Activated CD8-positive, alpha-beta memory T cell treated with anti-CD3 and anti-CD28 coated beads, Interleukin-2, amount 50 U/mL, for 4 hours (primary cell): ENCODE data around the gene ZNF574.

Source experiments
- DNase-seq: peaks from one replicate; pipeline ENCODE4 v3.0.0-alpha.2; 2020

ZNF574 gene

DNA sequence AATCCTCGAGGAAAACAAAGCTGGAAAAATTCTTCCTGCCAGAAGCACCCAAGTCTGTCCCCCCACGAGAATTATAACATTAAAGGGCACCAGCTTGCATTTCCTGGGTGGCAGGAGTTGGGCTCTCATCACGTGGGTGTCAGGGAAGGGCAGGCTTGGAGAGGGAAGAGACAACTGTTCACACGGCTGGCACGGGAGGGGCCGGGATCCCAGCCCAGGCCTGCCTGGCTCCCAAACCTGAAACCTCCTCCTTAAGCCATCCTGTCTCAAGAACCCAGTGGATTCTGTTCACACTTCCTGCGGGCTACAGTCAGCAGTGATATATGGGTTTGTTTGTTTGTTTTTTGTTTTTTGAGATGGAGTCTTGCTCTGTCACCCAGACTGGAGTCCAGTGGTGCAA is 18.1 kb upstream of the ZNF574 start:
- no peak for DNase-seq

DNA sequence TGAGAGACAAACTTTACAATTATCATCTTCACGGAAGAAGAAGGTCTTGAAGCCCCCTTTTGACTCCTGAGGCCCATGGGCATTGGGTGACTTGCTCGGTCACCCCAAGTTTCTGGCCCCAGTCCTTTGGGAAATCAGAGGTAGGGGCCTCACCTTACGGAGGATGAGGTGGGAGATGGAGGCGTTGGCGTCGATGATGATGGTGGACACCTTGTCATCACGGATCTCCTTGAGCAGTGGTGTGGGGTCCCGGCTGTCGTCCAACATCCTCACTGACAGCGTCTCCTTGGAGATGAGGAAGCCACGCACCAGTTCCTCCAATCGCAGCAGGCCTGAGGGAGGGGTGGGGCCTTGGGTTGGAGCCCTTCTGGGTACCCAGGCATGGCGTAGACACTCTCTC is 16.8 kb upstream of the ZNF574 start:
- no peak for DNase-seq

DNA sequence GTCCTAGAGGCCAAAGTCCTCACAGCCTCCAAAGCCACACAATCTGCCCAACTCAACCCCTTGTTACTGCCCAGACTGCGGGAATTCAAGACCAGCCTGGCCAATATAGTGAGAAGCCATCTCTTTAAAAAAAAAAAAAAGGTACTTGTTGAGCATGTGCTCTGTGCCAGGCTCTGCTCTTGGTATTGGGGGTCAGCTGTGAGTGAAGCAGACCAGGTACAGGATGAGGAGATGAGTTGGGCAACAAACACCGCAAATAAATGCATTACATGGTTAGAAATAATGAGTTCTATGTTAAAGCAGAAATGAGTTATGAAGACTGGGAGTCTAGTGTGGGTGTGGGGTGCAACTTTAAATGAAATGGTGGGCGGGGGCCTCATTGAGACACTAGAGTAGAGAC is 15.8 kb upstream of the ZNF574 start:
- DNase-seq = no peak

DNA sequence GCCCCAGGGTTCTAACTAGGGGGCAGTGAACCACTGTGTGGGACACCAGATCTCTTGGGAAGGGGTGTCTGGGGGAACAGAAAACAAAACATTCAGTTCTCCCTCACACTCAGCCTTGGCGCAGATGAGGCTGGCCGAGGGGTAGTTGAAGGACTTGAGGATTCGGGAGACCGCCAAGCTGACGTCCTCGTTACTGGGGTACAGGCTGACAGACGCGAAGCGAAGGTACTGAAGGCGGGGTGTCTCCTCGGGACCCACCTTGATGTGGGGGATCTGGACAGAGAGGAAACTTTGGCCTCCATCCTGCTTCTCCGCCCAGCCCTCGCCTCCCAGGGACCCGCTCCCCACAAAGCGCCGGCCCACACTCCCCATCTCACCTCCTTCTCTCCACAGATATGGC is 13.6 kb upstream of the ZNF574 start:
- no peak for DNase-seq

DNA sequence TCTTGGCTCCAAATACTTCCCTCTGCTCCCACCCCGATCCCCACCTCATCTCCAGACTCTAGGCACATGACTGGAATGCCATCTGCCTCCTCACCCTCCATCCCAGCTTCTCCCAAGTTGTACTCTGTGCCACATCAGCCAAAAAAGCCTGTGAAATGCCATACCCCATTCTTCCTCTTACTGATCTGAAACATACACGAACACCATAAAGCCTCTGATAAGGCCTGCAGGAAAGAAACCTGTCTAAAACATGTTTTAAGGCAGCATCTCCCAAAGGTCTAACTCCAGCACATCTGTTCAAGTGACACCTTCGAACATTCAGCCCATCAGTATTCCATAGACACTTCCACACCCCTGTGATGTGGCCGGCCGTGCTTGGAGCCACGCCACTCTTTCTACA is 11.5 kb upstream of the ZNF574 start:
- no peak for DNase-seq

DNA sequence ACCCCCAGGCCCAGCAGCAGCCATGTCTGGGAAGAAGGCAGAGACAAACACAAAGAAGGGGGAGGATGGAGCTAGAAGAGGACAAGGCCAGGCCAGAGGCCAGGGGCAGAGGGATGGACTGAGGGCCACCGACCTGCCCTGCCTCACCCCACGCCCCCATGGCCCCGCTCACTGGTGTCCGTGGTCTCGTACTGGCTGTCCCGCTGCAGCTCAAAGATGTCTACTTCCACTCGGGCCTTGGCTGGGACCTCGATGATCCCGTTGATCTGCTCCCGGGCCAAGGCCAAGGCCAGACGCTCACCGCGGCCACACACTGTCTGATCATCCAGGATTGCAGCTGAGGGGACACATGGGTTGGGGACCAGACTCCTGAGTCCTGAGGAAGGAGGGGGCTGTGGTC is 10.9 kb upstream of the ZNF574 start:
- DNase-seq = no peak

DNA sequence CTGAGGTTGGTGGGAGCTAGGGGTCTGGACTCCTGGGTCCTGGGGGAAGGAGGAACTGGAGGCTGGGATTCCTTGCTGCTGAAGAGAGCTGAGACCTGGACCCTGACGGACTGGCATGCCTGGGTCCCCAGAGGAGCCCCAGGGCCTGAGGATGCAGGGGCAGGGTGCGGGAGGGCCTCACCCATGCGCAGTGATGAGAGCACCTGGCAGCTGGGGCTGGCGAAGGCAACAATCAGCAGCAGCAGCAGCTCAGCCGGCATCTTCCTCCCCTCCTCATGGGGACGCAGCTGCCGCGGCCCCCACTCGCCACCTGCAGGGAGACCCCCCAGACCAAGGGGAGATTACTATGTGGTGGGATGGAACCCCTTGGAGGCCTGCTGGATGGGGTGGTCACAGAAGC is 10.5 kb upstream of the ZNF574 start:
- no peak for DNase-seq

DNA sequence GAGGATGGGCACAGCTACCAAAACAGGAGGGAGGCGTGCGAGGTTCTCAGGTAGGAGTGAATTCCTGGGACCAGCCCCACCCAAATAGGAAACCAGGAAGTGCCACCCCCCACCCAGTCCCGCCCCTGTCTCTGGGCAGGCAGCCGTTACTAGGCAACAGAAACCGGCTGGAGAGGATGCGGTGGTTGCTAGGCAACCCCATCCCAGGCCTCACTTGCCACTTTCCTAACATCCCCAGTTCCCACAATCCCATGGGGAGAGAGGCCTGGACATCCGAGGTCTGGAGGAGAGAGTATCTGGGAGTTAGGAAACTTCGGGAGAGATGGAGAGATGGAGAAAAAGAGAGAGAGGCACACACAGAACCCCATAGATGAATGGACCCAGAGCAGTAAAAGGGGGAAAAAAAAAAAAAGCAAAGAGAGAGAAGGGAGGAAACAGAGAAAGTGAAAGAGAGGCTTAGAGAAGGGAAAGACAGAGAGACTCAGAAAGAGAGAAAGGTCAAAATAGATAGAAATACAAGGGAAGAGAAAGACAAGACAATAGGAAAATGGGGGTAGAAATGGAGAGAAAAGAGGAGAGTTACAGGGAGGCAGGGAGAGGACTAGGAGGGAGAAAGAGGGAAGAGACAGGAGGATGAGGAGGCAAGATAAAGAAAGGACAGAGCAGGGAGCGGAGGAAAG is 9.8 kb upstream of the ZNF574 start:
- DNase-seq = no peak

DNA sequence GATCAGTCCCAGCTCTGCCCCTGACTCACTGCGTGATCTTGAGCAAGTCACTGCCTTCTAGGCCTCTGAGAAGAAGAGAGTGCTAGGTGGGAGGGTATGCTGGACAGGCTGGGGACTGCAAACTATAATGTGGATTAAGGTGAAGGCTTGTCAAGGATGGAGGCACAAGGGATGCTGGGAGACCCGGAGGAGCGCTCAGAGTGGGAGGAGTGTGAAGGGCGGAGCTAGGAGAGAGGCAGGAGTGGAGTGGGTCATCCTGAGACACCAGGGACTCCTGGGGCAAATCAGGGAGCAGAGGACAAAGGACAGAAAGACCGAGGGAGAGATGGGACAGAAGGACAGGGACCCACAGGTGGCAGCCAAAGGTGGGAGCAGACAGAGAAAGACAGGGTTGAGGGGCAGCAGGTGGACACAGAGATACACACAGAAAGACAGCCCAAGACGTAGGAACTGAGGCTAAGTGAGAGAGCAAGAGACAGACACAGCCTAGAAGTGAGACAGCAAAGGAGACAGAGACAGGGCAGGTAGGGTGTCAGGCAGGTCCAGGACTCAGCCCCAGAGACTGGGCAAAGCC is 8.6 kb upstream of the ZNF574 start:
- DNase-seq = no peak

DNA sequence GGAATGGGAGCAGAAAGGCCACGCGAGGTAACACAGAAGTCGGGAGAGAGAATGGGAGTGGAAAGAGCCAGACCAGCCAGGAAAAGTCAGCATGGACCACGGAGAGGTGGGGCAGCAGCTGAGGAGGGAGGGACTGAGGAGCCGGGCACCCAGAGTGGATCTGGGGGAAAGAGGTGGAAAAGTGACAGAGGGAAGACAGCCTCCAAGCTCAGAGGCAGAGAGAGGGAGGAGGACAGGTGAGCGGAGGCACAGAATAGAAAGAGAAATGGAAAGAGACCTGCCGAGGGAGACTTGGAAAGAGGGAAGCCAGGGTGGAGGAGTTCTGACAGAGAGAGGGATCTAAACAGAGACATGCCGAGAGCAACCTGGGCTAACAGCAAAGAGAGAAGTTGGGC is 7.6 kb upstream of the ZNF574 start:
- DNase-seq = no peak

DNA sequence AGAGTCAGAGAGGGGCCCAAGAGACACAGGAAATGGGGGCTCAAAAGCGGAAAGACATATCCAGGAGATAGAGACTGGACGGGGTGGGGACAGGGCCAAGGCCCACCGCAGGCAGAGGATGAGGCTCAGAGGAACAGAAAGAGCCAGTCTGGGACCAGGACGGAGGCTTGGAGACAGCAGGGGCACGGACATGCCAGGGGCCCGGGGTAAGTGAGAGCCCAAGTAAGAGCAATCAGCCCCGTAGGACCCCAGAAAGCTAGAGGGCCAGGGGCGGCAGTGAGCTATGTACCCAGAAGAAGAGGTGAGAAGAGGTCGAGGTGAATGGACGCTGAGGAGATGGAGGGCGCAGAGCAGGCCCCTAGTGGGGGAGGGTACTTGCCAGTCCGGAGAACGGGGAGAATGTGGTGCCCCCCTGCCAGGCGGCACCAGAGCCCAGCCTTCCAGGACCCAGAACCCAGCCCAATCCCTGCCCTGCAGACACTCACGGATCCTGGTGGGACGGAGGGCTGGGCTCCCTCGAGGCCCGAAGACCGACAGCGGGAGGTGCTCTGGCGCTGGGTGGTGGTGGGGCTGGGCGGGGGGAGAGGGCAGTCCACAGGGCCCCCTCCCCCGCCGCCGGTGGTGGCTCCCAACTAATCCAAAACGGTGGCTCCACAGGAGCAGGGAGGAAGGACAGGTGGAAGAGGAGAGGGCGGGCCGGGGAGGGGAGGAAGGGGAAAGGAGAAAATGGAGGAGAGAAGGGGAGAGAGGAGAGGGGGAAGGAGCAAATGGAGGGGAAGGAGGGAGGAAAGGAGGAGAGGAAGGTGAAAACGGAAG is 7.0 kb upstream of the ZNF574 start:
- DNase-seq = no peak

DNA sequence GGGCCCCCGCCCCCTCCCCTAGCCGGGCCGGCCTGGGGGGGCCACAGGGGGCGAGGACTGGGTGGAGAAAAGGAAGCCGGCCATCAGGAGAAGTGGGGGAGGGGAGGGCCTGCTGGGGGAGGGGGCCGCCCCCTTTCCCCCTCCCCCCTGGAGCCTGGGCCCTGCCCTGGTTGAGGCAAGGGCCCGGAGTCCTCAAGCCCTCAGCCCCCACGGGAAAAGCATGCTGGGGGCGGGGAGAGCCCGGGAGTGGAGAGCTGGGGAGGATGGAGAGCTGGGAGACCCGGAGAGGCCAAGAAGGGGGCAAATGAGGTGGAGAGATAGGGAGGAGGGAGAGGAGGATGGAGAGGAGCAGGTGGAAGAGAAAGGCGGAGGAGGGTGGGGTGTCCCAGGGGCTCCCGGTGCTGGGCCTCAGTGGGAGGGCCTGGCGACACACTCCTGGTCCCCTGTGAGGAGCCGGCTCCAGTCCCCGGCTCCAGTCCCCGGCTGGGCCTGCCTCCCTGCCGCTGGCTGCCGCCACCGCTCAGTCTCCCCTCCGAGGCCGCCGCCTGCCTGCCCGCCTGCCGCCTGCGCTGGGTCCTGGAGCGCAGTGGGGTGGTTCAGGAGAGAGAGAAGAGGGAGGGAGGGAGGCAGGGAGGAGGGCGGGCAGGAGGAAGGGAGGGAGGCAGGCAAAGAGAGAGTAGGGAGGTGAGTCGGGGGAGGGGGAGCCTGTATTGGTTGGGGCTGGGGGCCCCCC is 6.2 kb upstream of the ZNF574 start, which contains the start of gene GRIK5:
Gene GRIK5, minus strand, starts transcription at position 588 of the 733 bp plus-strand sequence. CDS start 4,436 bp downstream, outside the sequence.
- DNase-seq = no peak

DNA sequence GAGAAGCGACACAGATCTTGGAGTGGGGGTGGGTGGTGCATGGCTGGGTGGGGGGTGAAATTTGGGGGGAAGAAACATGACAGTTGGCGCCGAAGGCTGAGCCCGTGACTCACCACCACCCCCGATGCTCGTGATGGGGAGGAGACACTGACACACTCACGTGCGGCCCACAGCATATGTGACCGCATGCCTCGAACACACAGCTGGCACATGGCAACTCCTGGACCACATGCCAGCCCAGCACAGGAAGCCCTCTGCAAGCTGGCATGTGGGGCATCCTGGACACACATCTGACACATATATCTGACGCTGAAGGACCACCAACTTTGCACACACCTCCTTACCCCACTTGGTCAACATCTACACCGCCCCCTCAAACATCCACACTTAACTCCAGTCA is 4.7 kb upstream of the ZNF574 start:
- DNase-seq = no peak

DNA sequence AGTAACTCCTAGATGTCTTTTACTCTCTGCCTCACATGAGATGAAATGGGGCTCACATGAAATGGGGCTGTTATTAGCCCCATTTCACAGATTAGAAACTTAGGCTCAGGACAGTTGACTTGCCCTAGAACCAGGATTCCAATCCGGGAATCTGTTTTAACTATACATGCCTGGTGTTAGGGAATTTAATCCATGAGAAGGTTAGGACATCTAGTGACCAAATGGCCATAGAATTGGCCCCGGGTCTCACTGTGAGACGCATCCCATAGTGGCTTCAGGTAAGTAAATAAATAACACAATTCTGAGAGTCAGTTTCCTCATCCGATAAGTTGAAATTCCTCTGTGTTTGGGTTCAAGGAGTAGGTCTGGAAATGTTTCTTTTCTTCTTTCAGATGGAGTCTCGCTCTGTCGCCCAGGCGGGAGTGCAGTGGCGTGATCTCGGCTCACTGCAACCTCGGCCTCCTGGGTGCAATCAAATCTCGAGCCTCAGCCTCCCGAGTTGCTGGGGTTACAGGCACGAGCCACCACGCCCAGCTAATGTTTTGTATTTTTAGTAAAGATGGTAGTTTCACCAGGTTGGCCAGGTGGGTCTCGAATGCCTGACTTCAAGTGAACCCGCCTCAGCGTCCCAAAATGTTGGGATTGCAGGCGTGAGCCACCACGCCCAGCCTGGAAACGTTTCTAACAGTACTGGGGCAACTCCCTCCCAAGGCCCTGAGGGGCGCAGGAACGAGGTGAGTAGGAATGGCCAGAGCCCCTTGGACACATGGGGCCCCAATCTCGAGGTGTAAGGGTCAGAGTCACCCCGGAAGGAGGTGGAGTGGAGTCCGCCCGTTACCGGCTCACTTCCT is 1.2 kb upstream of the ZNF574 start:
- no peak for DNase-seq

DNA sequence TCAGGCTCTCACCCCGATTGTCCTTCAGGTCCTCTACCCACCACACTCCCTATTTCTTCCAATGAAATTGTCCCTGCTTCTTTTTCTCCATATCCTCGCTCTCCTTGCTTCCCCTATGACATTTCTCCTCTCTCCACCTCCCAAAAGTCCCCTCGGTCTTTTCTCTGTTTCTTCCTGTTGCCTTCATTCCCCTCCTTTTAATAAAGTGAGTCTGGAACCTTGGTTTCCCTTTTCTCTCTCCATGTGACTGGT is 676 bp upstream of the ZNF574 start:
- DNase-seq = no peak

DNA sequence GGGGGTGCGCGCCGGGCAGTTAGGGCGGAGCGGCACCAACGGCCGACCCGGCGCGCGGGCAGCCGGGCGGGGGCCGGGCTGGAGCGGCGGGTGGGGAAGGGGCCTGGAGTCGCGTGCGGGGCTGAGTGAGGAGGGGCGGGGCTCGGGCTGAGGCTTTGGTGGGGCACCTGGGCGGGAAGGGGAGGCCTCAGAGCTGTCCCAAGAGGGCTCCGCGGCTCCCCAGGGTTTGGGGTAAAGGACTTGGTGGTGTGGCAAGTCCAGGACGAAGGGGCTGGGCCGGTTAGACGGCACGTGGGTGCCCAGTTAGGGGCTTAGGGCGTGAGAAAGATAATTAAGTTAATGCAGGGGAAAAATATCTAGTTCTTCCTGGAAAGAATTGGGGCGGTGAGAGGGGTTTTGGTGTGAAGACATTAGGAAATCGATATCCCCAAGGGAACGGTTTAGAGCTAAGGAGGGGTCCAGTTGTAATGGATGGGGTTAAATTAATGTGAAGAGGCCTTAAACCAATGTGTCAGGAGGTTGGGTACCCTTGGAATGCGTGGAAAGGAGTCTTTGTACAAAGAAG is 496 bp downstream of the ZNF574 start:
- peak; percentile 51 for DNase-seq

DNA sequence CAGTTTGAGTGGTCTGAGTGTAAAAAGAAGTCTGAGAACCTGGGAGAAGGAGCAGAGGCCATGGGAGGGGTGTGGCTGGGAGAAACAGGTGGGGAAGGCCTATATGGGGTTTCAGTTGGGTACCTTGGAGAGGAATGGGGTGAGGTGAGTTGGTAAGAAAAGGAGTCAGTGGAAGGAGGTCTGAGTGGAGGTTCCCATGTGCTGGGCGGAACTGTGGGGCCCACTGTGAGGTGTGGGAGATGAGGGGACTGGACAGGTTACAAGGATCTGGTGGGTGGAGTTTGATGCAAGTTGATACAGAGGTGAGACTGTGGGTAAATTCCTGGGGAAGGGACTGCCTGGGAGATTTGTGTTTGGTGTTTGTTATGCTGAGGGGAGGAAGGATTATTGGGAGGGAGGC is 2.1 kb downstream of the ZNF574 start:
- DNase-seq = no peak

DNA sequence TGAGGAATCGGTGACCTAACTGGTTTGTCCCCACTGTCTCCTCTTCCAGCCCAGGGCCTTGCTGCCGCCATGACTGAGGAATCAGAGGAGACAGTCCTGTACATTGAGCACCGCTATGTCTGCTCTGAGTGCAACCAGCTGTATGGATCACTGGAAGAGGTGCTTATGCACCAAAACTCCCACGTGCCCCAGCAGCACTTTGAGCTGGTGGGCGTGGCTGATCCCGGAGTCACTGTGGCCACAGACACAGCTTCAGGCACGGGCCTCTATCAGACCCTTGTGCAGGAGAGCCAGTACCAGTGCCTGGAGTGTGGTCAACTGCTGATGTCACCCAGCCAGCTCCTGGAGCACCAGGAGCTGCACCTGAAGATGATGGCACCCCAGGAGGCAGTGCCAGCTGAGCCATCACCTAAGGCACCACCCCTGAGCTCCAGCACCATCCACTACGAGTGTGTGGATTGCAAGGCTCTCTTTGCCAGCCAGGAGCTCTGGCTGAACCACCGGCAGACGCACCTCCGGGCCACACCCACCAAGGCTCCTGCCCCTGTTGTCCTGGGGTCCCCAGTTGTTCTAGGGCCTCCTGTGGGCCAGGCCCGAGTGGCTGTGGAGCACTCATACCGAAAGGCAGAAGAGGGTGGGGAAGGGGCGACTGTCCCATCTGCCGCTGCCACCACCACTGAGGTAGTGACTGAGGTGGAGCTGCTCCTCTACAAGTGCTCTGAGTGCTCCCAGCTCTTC is 2.7 kb downstream of the ZNF574 start:
- no peak for DNase-seq

DNA sequence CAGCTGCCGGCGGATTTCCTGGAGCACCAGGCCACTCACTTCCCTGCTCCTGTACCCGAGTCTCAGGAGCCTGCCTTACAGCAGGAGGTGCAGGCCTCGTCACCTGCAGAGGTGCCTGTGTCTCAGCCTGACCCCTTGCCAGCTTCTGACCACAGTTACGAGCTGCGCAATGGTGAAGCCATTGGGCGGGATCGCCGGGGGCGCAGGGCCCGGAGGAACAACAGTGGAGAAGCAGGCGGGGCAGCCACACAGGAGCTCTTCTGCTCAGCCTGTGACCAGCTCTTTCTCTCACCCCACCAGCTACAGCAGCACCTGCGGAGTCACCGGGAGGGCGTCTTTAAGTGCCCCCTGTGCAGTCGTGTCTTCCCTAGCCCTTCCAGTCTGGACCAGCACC is 3.3 kb downstream of the ZNF574 start:
- no peak for DNase-seq

DNA sequence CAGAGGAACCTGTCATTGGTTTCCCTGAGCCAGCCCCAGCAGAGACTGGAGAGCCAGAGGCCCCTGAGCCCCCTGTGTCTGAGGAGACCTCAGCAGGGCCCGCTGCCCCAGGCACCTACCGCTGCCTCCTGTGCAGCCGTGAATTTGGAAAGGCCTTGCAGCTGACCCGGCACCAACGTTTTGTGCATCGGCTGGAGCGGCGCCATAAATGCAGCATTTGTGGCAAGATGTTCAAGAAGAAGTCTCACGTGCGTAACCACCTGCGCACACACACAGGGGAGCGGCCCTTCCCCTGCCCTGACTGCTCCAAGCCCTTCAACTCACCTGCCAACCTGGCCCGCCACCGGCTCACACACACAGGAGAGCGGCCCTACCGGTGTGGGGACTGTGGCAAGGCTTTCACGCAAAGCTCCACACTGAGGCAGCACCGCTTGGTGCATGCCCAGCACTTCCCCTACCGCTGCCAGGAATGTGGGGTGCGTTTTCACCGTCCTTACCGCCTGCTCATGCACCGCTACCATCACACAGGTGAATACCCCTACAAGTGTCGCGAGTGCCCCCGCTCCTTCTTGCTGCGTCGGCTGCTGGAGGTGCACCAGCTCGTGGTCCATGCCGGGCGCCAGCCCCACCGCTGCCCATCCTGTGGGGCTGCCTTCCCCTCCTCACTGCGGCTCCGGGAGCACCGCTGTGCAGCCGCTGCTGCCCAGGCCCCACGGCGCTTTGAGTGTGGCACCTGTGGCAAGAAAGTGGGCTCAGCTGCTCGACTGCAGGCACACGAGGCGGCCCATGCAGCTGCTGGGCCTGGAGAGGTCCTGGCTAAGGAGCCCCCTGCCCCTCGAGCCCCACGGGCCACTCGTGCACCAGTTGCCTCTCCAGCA is 4.2 kb downstream of the ZNF574 start:
- DNase-seq = no peak
